Bronchial epithelial cell (primary cell): ENCODE measurements around the gene SLC9A1. TPM values are rescaled to one million over a fixed set of nuclear protein-coding genes. Genes with fewer than 3 reads are reported as not detected.

ENCODE experiments used
- DNase-seq: peaks from one replicate; pipeline ENCODE4 v3.0.0-alpha.2; 2010; ENCODE audit warnings: low read depth
- FAIRE-seq: peaks from 2 replicates; lab custom pipeline; 2011; peaks lifted over from hg19 to GRCh38; lab: Jason Lieb, UNC
- H3K27me3 ChIP-seq: 2 replicates; pipeline ENCODE4 v1.5.1; 2011; ENCODE audit warnings: low read length; ENCODE audit not compliant: control insufficient read depth, insufficient read depth
- H3K36me3 ChIP-seq: 2 replicates; pipeline ENCODE4 v1.5.1; 2011; ENCODE audit warnings: low read length; ENCODE audit not compliant: control insufficient read depth, insufficient read depth
- H3K4me3 ChIP-seq: 2 replicates; pipeline ENCODE4 v1.5.1; 2011; ENCODE audit warnings: mild to moderate bottlenecking, low read depth, low read length, control low read depth
- CTCF ChIP-seq: IDR thresholded peaks from 2 replicates; pipeline ENCODE4 v1.5.1; 2011; ENCODE audit warnings: mild to moderate bottlenecking, moderate library complexity, low read length, control low read depth, inconsistent platforms; ENCODE audit not compliant: insufficient read depth, severe bottlenecking
- total RNA-seq: library from RNA; depleted of rRNA; stranded (reverse); fragments of >200 nt; gene quantifications from 2 replicates; pipeline ENCODE4 v1.2.1, GENCODE V29; 2014

The SLC9A1 gene
- total RNA-seq, 1 donor from 2014 or later: 5.0 TPM

GRCh38 chr1:27153927-27154358, 982 bp downstream of the SLC9A1 start:
- no peak for FAIRE-seq
- DNase-seq: no peak
- H3K36me3 ChIP-seq: peaks cover 4% of the 10 kb centered on the region
- no peak for TF ChIP-seq CTCF
- H3K4me3 ChIP-seq: peak overlapping the region; percentile 67
- H3K27me3 ChIP-seq: no peaks in the 10 kb centered on the region

GRCh38 chr1:27153549-27153886, 1.4 kb downstream of the SLC9A1 start:
- peak overlapping the region; percentile 67 for H3K4me3 ChIP-seq
- TF ChIP-seq CTCF: no peak
- peaks cover 4% of the 10 kb centered on the region for H3K36me3 ChIP-seq
- DNase-seq: no peak
- no peaks in the 10 kb centered on the region for H3K27me3 ChIP-seq
- FAIRE-seq: no peak

- TF ChIP-seq CTCF: no peak
- Histone ChIP-seq H3K27me3 (no peaks in the 10 kb centered on the region), H3K36me3 (peaks cover 4% of the 10 kb centered on the region), H3K4me3 (peak overlapping the region; percentile 67)
- FAIRE-seq: peak; percentile 23
- peak; percentile 82 for DNase-seq
These were observed 1.9 kb downstream of the SLC9A1 start for GRCh38 chr1:27152829-27153548.

- FAIRE-seq (peak; percentile 82), DNase-seq (no peak)
- peak overlapping the region; percentile 67 for H3K4me3 ChIP-seq
- H3K27me3 ChIP-seq: no peaks in the 10 kb centered on the region
- TF ChIP-seq CTCF: no peak
- peaks cover 4% of the 10 kb centered on the region for H3K36me3 ChIP-seq
These were observed 2.7 kb downstream of the SLC9A1 start for GRCh38 chr1:27152004-27152828.

GRCh38 chr1:27150641-27151040, 4.3 kb downstream of the SLC9A1 start:
- DNase-seq: no peak
- H3K4me3 ChIP-seq: no peak overlapping the region
- FAIRE-seq: no peak
- no peaks in the 10 kb centered on the region for H3K27me3 ChIP-seq
- H3K36me3 ChIP-seq: peaks cover 4% of the 10 kb centered on the region
- no peak for TF ChIP-seq CTCF
